GM18867 (cell line): Measurements from ENCODE around the gene MAPK14.
"Not testable (repeated sequence)": the region's sequence is repeated elsewhere in the genome, so short reads cannot be mapped to it uniquely, and the experiment has no call there.

Source experiments
- ATAC-seq: cut with Tn5 transposase; IDR thresholded peaks from one replicate; pipeline ENCODE4 v1.9.1; 2021; ENCODE audit warnings: mild to moderate bottlenecking, moderate library complexity; ENCODE audit not compliant: unreplicated experiment

The MAPK14 gene

GRCh38 chr6:36120539-36120938 lies 92.9 kb downstream of the MAPK14 start:
- peak; percentile 40 for ATAC-seq

GRCh38 chr6:36120979-36121786 lies 93.6 kb downstream of the MAPK14 start:
- ATAC-seq, result peak; percentile 43

GRCh38 chr6:36121787-36122494 lies 94.3 kb downstream of the MAPK14 start:
- ATAC-seq, result no peak

- no peak for ATAC-seq
Measured at GRCh38 chr6:36122495-36123269, 95.1 kb downstream of the MAPK14 start.

- peak; percentile 80 for ATAC-seq
Measured at GRCh38 chr6:36123270-36124139, 95.9 kb downstream of the MAPK14 start.

- ATAC-seq, result not testable (repeated sequence)
Measured at GRCh38 chr6:36124346-36124745, 96.7 kb downstream of the MAPK14 start.

- ATAC-seq, result no peak
Measured at GRCh38 chr6:36124881-36125280, 97.3 kb downstream of the MAPK14 start.

- ATAC-seq, result no peak
Measured at GRCh38 chr6:36125575-36125974, 98.0 kb downstream of the MAPK14 start.

- ATAC-seq, result no peak
Measured at GRCh38 chr6:36126121-36126520, 98.5 kb downstream of the MAPK14 start.

GRCh38 chr6:36126553-36127458 lies 99.2 kb downstream of the MAPK14 start:
- ATAC-seq, result no peak

GRCh38 chr6:36127462-36128016 lies 99.9 kb downstream of the MAPK14 start:
- no peak for ATAC-seq

- no peak for ATAC-seq
Measured at GRCh38 chr6:36128073-36128472, 100.5 kb downstream of the MAPK14 start.

GRCh38 chr6:36128793-36129192 lies 101.2 kb downstream of the MAPK14 start:
- no peak for ATAC-seq

GRCh38 chr6:36129334-36129733 lies 101.7 kb downstream of the MAPK14 start:
- not testable (repeated sequence) for ATAC-seq

- ATAC-seq, result no peak
Measured at GRCh38 chr6:36129941-36130666, 102.5 kb downstream of the MAPK14 start, which contains the start of gene MAPK13. MAPK13 (plus strand) TSS chr6:36130513; CDS start chr6:36130583, 70 bp downstream.

- ATAC-seq, result peak; percentile 22
Measured at GRCh38 chr6:36130667-36131510, 103.3 kb downstream of the MAPK14 start.

GRCh38 chr6:36131511-36132245 lies 104.1 kb downstream of the MAPK14 start:
- ATAC-seq, result peak; percentile 87
